ENCODE results near the gene DOCK3.
"Not testable (repeated sequence)": the region's sequence is repeated elsewhere in the genome, so short reads cannot be mapped to it uniquely, and the experiment has no call there.

The DOCK3 gene

DNA sequence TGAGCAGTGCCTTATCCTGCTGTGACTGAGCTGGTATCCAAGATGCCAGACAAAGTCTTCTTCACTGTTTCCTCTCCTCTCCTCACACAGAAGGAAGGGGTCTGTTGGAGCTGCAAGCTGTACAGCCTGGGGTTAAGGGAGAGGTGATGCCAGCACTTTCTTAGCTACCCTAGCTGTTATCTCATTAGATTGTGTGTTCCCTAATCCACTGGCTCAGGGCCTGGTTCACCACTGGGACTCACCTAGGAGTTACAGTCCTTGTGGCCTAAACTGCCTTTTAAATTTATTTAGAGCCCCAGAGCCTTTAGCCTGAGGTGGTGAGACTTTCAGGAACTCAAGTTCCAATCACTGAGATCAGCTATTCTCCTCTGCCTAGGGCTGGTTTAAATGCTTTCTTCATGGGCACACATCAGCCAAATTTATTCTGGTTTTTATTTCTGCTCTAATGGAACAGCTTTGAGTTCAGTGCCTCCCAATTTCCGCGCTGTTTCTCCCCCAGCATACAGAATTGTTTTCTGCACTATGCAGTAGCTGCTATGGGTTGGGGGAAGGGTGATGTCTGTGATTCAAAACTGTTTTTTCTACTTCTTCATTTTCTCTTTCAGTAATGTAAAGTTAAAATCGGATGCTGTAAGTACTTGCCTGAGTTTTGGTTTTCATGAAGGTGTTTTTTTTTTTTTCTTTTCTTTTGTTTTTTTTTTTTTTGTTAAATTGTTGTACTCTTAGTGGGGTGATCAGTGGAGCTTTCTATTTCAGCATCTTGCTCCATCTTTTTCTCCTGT lies 198.8 kb downstream of the DOCK3 start:
- H3K4me1 ChIP-seq: peaks cover 0 to 9% (median 5%) of the 10 kb centered on the region in 4 donors
- intact Hi-C loops (cut with DNase I; ENCODE audit: low total_unique reads): no loop called here
- no peaks in the 10 kb centered on the region for H3K36me3 ChIP-seq
- H3K27ac ChIP-seq: no peak overlapping the region
- TF ChIP-seq, protein P1, sequence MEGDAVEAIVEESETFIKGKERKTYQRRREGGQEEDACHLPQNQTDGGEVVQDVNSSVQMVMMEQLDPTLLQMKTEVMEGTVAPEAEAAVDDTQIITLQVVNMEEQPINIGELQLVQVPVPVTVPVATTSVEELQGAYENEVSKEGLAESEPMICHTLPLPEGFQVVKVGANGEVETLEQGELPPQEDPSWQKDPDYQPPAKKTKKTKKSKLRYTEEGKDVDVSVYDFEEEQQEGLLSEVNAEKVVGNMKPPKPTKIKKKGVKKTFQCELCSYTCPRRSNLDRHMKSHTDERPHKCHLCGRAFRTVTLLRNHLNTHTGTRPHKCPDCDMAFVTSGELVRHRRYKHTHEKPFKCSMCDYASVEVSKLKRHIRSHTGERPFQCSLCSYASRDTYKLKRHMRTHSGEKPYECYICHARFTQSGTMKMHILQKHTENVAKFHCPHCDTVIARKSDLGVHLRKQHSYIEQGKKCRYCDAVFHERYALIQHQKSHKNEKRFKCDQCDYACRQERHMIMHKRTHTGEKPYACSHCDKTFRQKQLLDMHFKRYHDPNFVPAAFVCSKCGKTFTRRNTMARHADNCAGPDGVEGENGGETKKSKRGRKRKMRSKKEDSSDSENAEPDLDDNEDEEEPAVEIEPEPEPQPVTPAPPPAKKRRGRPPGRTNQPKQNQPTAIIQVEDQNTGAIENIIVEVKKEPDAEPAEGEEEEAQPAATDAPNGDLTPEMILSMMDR (IDR thresholded peaks at IDR 0.05): no peak
- DNase-seq: no peak
- no peaks in the 10 kb centered on the region for H3K9me3 ChIP-seq
- H3K4me3 ChIP-seq: no peak overlapping the region
- H3K27me3 ChIP-seq: no peaks in the 10 kb centered on the region

DNA sequence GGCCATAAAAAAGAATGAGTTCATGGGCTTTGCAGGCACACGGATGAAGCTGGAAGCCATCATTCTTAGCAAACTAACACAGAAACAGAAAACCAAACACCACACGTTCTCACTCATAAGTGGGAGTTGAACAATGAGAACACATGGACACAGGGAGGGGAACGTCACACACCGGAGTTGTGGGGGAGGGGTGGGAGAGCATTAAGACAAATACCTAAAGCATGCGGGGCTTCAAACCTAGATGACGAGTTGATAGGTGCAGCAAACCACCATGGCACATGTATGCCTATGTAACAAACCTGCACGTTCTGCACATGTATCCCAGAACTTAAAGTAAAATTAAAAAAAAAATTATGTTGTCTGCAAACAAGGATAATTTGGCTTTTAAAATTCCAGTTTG lies 200.1 kb downstream of the DOCK3 start:
- H3K27ac ChIP-seq; DNase-seq; H3K27me3 ChIP-seq; H3K9me3 ChIP-seq; intact Hi-C loops (cut with DNase I; ENCODE audit: low total_unique reads); H3K4me3 ChIP-seq; H3K4me1 ChIP-seq; H3K36me3 ChIP-seq: not testable (repeated sequence)

DNA sequence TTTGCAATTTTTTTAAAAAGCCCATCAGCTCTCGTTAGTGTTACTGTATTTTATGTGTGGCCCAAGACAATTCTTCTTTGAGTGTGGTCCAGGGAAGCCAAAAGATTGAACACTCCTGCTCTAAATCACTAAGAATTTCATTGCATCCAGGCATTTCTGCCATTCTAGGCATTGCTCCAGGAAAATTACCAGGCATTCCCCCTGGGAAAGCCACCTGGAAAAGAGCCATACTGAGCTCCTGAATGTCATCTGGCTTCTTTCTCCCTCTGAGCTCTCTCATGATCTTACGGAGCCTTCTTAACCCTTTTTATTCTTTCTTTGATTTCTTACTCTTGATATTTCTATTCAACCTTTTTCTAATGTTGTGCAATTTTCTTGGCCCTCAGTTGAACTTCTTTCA lies 202.2 kb downstream of the DOCK3 start:
- TF ChIP-seq, protein P1 (IDR thresholded peaks at IDR 0.05): no peak
- H3K36me3 ChIP-seq: no peaks in the 10 kb centered on the region
- no peaks in the 10 kb centered on the region for H3K9me3 ChIP-seq
- DNase-seq: no peak
- intact Hi-C loops (cut with DNase I; ENCODE audit: low total_unique reads): no loop called here
- no peak overlapping the region for H3K4me3 ChIP-seq
- no peak overlapping the region for H3K27ac ChIP-seq
- peaks cover 0 to 9% (median 5%) of the 10 kb centered on the region in 4 donors for H3K4me1 ChIP-seq
- H3K27me3 ChIP-seq: no peaks in the 10 kb centered on the region

DNA sequence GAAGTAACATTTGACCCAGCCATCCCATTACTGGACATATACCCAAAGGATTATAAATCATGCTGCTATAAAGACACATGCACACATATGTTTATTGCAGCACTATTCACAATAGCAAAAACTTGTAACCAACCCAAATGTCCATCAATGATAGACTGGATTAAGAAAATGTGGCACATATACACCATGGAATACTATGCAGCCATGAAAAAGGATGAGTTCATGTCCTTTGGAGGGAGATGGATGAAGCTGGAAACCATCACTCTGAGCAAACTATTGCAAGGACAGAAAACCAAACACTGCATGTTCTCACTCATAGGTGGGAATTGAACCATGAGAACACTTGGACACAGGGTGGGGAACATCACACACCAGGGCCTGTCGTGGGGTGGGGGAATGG lies 208.0 kb downstream of the DOCK3 start:
- H3K27me3 ChIP-seq; H3K9me3 ChIP-seq; H3K27ac ChIP-seq; H3K36me3 ChIP-seq; intact Hi-C loops (cut with DNase I; ENCODE audit: low total_unique reads); DNase-seq; H3K4me1 ChIP-seq; H3K4me3 ChIP-seq: not testable (repeated sequence)

DNA sequence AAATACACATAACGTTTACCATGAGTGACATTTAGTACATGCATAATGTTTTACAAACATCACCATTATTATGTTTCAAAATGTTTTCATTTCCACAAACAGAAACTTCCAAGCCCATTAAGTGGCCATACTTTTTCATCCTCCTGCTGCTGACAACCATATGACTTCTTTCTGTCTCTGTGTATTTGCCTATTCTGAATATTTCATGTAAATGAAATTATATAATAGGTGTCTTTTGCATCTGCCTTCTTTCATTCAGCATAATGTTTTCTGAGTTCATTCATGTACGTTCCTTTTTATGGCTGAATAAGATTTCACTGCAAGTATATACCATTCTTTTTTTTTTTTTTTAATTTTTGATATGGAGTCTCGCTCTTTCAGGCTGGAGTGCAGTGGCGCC lies 209.0 kb downstream of the DOCK3 start:
- TF ChIP-seq, protein P1 (IDR thresholded peaks at IDR 0.05): no peak
- Histone ChIP-seq H3K36me3 (no peaks in the 10 kb centered on the region), H3K27ac (no peak overlapping the region), H3K4me3 (no peak overlapping the region), H3K9me3 (peaks cover 0 to 4% (median 0%) of the 10 kb centered on the region in 3 donors), H3K4me1 (no peaks in the 10 kb centered on the region), H3K27me3 (no peaks in the 10 kb centered on the region)
- DNase-seq: no peak
- intact Hi-C loops (cut with DNase I; ENCODE audit: low total_unique reads): no loop called here

DNA sequence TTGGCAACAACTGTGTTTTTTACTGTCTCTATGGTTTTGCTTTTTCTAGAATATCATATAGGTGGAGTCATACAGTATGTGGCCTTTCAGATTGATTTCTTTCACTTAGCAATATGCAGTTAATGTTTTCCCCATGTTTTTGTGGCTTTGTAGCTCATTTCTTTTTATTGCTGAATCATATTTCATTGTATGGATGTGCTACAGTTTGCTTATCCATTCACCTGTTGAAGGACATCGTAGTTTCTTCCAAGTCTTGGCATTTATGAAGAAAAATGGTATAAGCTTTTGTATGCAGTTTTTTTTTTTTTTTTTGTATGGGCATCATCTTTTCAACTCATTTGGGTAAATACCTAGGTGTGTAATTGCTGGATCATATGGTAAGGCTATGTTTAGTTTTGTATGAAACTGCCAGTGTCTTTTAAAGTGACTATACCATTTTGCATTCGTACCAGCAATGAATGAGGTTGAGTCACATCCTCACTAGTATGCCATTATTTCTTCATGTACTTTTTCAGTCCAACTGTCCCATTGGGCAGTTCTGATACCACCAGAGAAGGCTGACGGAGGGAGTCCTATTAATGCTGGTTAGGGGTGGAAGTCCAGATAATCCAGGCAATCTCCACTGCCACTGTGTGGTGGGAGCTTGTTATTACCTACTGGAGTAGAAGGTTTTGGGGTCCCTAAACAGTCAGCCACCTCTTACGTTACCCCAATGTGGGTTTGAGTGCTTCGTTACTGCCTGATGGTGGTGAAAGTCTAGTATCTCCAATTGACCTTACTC lies 210.5 kb downstream of the DOCK3 start:
- peaks cover 0 to 4% (median 0%) of the 10 kb centered on the region in 3 donors for H3K9me3 ChIP-seq
- H3K27ac ChIP-seq: no peak overlapping the region
- H3K36me3 ChIP-seq: no peaks in the 10 kb centered on the region
- no peaks in the 10 kb centered on the region for H3K4me1 ChIP-seq
- intact Hi-C loops (cut with DNase I; ENCODE audit: low total_unique reads): no loop called here
- H3K27me3 ChIP-seq: no peaks in the 10 kb centered on the region
- TF ChIP-seq, protein P1 (IDR thresholded peaks at IDR 0.05): peak; percentile 9 to 21
- DNase-seq: no peak
- no peak overlapping the region for H3K4me3 ChIP-seq

Measured in tibial artery (tissue), 4 donors.